ENCODE results near the gene BHLHA15.

The BHLHA15 gene

GRCh38 chr7:98225913-98226614 is 14.8 kb downstream of the BHLHA15 start:
- TF ChIP-seq SIN3A (IDR thresholded peaks at IDR 0.05; ENCODE audit: borderline replicate concordance, insufficient read depth, low read length) (no peak), FOXP2 (optimal IDR thresholded peaks at IDR 0.05; ENCODE audit: borderline replicate concordance, extremely low read depth, extremely low read length, insufficient read depth) (no peak), TAF1 (IDR thresholded peaks at IDR 0.05; ENCODE audit: borderline replicate concordance, insufficient read depth, low read length) (no peak), REST (IDR thresholded peaks at IDR 0.05; ENCODE audit: insufficient read depth in 1 of 2, low read depth in 2 of 2, low read length in 2 of 2) (no peak), POLR2AphosphoS5 (IDR thresholded peaks at IDR 0.05; ENCODE audit: low read depth, low read length) (no peak)

DNA sequence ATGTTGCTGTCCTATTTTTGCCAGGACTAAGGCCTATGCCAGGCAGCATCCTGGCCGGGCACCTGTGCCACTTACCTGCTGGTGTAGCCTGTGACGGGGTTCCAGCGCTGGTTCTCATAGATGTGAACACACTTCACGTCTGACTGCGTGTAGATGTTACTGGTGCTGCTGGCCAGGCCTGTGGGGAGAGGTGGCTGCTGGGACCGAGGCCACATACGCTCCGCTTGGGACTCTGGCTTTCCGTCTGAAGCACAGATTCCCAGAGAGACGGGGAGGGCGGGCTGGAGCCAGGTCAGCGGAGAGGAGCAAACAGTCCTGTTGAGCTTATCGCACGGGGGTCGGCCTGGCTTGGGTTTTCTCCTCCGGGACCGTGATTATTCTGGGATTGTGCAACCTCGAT is 16.7 kb downstream of the BHLHA15 start:
- no peak for TF ChIP-seq SIN3A (IDR thresholded peaks at IDR 0.05; ENCODE audit: borderline replicate concordance, insufficient read depth, low read length)

DNA sequence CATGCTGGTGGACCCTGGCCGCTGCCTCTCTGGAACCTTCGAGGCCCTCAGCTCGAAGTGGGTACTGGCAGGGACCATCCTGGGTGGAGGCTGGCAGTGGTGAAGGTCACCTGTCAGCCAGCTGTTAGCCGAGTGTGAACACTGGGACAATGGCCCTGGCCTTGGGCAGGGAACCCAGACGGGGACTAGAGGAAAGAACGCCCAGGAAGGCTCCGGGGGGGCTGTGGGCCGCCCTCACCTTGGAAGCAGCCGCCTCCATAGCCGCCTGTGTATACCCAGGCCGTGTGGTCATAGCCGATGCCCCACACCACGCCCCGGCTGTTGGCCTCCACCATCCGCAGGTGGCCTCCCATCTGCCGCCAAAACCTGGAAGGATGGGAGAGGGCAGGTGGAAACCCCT is 17.6 kb downstream of the BHLHA15 start:
- no peak for TF ChIP-seq POLR2AphosphoS5 (IDR thresholded peaks at IDR 0.05; ENCODE audit: low read depth, low read length)
- TF ChIP-seq REST (IDR thresholded peaks at IDR 0.05; ENCODE audit: insufficient read depth in 1 of 2, low read depth in 2 of 2, low read length in 2 of 2): no peak
- no peak for TF ChIP-seq SIN3A (IDR thresholded peaks at IDR 0.05; ENCODE audit: borderline replicate concordance, insufficient read depth, low read length)
- TF ChIP-seq TAF1 (IDR thresholded peaks at IDR 0.05; ENCODE audit: borderline replicate concordance, insufficient read depth, low read length): no peak
- TF ChIP-seq FOXP2 (optimal IDR thresholded peaks at IDR 0.05; ENCODE audit: borderline replicate concordance, extremely low read depth, extremely low read length, insufficient read depth): no peak

DNA sequence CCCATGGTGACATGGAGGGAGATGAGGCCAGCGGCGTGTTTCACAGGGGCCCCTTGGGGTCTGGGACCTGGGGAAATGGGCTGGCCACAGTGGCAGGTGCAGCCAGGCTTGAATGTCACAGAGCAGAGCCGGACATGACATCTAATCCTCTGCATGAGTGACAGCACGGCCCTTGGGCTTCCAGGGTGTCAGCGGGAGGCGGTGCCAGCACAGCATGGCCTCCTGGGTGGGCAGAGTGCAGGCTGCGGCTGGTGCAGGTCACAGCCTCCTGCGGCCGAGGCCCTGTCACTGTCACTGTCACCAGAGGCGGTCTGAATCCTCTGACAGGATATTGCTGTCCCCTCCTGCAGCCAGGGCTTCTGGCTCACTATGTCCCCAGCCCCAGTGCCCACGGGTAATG is 18.2 kb downstream of the BHLHA15 start:
- TF ChIP-seq TAF1 (IDR thresholded peaks at IDR 0.05; ENCODE audit: borderline replicate concordance, insufficient read depth, low read length) (no peak), FOXP2 (optimal IDR thresholded peaks at IDR 0.05; ENCODE audit: borderline replicate concordance, extremely low read depth, extremely low read length, insufficient read depth) (no peak), POLR2AphosphoS5 (IDR thresholded peaks at IDR 0.05; ENCODE audit: low read depth, low read length) (no peak), REST (IDR thresholded peaks at IDR 0.05; ENCODE audit: insufficient read depth in 1 of 2, low read depth in 2 of 2, low read length in 2 of 2) (no peak), SIN3A (IDR thresholded peaks at IDR 0.05; ENCODE audit: borderline replicate concordance, insufficient read depth, low read length) (no peak)

GRCh38 chr7:98229991-98230745 is 18.9 kb downstream of the BHLHA15 start:
- TF ChIP-seq FOXP2 (optimal IDR thresholded peaks at IDR 0.05; ENCODE audit: borderline replicate concordance, extremely low read depth, extremely low read length, insufficient read depth) (no peak), REST (IDR thresholded peaks at IDR 0.05; ENCODE audit: insufficient read depth in 1 of 2, low read depth in 2 of 2, low read length in 2 of 2) (no peak), POLR2AphosphoS5 (IDR thresholded peaks at IDR 0.05; ENCODE audit: low read depth, low read length) (no peak), TAF1 (IDR thresholded peaks at IDR 0.05; ENCODE audit: borderline replicate concordance, insufficient read depth, low read length) (no peak), SIN3A (IDR thresholded peaks at IDR 0.05; ENCODE audit: borderline replicate concordance, insufficient read depth, low read length) (no peak)
